Measurements from ENCODE around the gene RAG1.

GRCh38 chr11:36550385-36551115, 17.3 kb upstream of the RAG1 start:
- TF ChIP-seq CTCF (IDR thresholded peaks at IDR 0.05; ENCODE audit: low read length) (no peak), EZH2 (optimal IDR thresholded peaks at IDR 0.05; ENCODE audit: low read depth, low read length) (no peak)
